ENCODE data around the gene HTT. TPM values are rescaled to one million over a fixed set of nuclear protein-coding genes. Genes with fewer than 3 reads are reported as not detected.

HTT gene
- total RNA-seq, 2 donors from 2014 or later = 104 to 109 TPM

DNA sequence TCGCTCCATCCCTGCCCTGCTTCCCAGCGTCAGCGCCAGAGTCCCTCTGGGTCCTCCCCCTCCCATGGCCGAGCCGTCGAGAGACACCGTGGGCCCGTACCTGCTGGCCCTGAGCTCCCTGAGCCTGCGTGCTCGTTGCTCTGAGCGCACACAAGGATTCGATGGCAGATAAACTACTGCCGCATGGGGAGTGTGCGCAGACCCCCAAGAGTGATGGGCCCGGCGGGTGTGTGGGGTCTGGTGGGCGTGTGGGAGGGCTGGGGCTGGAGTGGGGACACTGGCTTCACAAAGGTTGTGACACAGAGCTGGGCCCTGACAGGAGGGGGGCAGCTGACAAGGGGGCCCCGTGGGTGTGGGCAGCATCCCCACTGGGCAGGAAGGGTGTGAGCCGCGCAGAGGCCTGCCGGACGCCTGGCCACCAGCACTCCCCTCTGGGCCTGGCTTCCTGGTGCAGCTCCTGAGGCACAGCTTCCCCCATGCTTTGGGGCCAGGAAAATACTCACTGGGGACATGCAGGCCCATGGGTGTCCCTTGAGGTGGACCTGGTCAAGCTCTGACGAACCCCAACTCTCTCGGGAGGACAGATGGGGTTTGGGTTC is 213.6 kb downstream of the HTT start:
- Histone ChIP-seq H3K4me1 (ENCODE audit: control insufficient read depth, insufficient read depth, low read length) (no peaks in the 10 kb centered on the region), H3K27ac (ENCODE audit: low read depth, low read length) (no peak overlapping the region), H3K4me3 (ENCODE audit: low read length) (no peak overlapping the region), H3K27me3 (ENCODE audit: control insufficient read depth, insufficient read depth, low read length, poor library complexity, severe bottlenecking) (peaks cover 12% of the 10 kb centered on the region), H3K36me3 (ENCODE audit: control insufficient read depth, insufficient read depth, low read length) (no peaks in the 10 kb centered on the region), H3K9ac (ENCODE audit: extremely low read depth, low read length, poor library complexity, severe bottlenecking) (no peak overlapping the region), H3K9me3 (ENCODE audit: control insufficient read depth, low read length) (no peaks in the 10 kb centered on the region)
- TF ChIP-seq, protein P1, sequence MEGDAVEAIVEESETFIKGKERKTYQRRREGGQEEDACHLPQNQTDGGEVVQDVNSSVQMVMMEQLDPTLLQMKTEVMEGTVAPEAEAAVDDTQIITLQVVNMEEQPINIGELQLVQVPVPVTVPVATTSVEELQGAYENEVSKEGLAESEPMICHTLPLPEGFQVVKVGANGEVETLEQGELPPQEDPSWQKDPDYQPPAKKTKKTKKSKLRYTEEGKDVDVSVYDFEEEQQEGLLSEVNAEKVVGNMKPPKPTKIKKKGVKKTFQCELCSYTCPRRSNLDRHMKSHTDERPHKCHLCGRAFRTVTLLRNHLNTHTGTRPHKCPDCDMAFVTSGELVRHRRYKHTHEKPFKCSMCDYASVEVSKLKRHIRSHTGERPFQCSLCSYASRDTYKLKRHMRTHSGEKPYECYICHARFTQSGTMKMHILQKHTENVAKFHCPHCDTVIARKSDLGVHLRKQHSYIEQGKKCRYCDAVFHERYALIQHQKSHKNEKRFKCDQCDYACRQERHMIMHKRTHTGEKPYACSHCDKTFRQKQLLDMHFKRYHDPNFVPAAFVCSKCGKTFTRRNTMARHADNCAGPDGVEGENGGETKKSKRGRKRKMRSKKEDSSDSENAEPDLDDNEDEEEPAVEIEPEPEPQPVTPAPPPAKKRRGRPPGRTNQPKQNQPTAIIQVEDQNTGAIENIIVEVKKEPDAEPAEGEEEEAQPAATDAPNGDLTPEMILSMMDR (conservative IDR thresholded peaks at IDR 0.05) = no peak
- Mint-ChIP-seq H3K4me1 (peaks cover 6% of the 10 kb centered on the region), H3K4me3 (no peak overlapping the region), H3K27me3 (ENCODE audit: insufficient read depth) (peaks cover 15% of the 10 kb centered on the region), H3K9me3 (no peaks in the 10 kb centered on the region), H3K27ac (no peak overlapping the region), H3K36me3 (ENCODE audit: low read depth) (no peaks in the 10 kb centered on the region)
- DNase-seq = no peak
- WGBS, 2 experiments (ENCODE audit: insufficient coverage in 1 of 2, insufficient read length in 1 of 2) = 93 to 94% methylated on average over 9 to 24 of the region's 24 CpGs

DNA sequence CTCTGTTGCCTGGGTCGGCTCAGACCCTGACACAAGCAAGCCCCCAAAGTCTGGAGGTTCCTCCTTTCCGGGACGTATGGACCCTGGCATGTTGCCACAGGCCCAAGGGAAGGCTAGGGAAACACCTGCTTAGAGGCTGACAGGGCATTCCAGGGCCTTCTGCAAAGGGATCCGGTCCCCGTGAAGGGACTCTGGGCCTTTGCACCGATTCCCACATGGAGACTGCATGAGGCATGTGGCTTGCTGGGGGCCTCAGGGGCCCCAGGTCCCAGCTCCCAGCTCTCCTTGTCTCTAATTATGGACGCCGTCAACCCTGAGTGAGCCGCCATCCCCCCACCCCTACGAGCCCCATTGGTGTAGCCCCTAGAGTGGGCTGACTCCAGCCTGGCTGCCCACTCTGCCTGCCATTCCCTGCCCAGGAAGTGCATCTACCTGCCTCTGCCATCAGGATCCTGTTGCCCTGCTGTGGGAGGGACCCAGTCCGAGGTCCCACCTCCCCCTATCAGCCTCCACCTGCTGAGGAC is 214.2 kb downstream of the HTT start:
- no peak overlapping the region for H3K4me3 Mint-ChIP-seq
- H3K36me3 Mint-ChIP-seq (ENCODE audit: low read depth) = no peaks in the 10 kb centered on the region
- peaks cover 9% of the 10 kb centered on the region for H3K4me1 Mint-ChIP-seq
- peaks cover 12% of the 10 kb centered on the region for H3K27me3 ChIP-seq (ENCODE audit: control insufficient read depth, insufficient read depth, low read length, poor library complexity, severe bottlenecking)
- no peak overlapping the region for H3K9ac ChIP-seq (ENCODE audit: extremely low read depth, low read length, poor library complexity, severe bottlenecking)
- no peak overlapping the region for H3K27ac Mint-ChIP-seq
- H3K4me3 ChIP-seq (ENCODE audit: low read length) = no peak overlapping the region
- TF ChIP-seq, protein P1 (conservative IDR thresholded peaks at IDR 0.05) = no peak
- 92 to 98% methylated on average over 6 to 11 of the region's 11 CpGs for WGBS, 2 experiments (ENCODE audit: insufficient coverage in 1 of 2, insufficient read length in 1 of 2)
- H3K4me1 ChIP-seq (ENCODE audit: control insufficient read depth, insufficient read depth, low read length) = no peaks in the 10 kb centered on the region
- H3K27me3 Mint-ChIP-seq (ENCODE audit: insufficient read depth) = peaks cover 15% of the 10 kb centered on the region
- no peak overlapping the region for H3K27ac ChIP-seq (ENCODE audit: low read depth, low read length)
- DNase-seq = no peak
- H3K9me3 Mint-ChIP-seq = no peaks in the 10 kb centered on the region
- H3K36me3 ChIP-seq (ENCODE audit: control insufficient read depth, insufficient read depth, low read length) = no peaks in the 10 kb centered on the region
- no peaks in the 10 kb centered on the region for H3K9me3 ChIP-seq (ENCODE audit: control insufficient read depth, low read length)

DNA sequence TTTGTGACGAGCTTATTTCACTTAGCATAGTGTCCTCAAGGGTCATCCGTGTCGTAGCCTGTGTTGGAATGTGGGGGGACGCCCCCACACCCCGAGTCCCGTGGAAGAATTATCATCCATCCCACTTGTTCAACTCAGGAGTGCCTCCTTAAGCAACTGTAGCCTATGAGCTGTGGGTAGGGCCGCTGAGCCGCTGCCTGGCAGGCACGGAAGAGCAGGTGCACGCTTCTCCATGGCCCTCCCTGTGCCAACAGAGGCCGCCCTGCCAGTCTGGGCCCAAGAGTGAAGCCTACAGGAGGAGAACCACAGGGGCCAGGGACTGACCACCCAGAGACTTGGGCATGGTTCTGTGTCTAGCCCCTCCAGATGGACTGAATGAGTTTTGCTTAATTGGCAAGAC is 216.0 kb downstream of the HTT start:
- H3K9me3 ChIP-seq (ENCODE audit: control insufficient read depth, low read length) = no peaks in the 10 kb centered on the region
- Mint-ChIP-seq H3K4me1 (peaks cover 23% of the 10 kb centered on the region), H3K4me3 (no peak overlapping the region), H3K9me3 (no peaks in the 10 kb centered on the region), H3K36me3 (ENCODE audit: low read depth) (peaks cover 2% of the 10 kb centered on the region), H3K27me3 (ENCODE audit: insufficient read depth) (peaks cover 15% of the 10 kb centered on the region), H3K27ac (no peak overlapping the region)
- H3K4me3 ChIP-seq (ENCODE audit: low read length) = no peak overlapping the region
- 93 to 94% methylated on average over 10 to 11 of the region's 11 CpGs for WGBS, 2 experiments (ENCODE audit: insufficient coverage in 1 of 2, insufficient read length in 1 of 2)
- H3K4me1 ChIP-seq (ENCODE audit: control insufficient read depth, insufficient read depth, low read length) = peaks cover 8% of the 10 kb centered on the region
- H3K9ac ChIP-seq (ENCODE audit: extremely low read depth, low read length, poor library complexity, severe bottlenecking) = no peak overlapping the region
- TF ChIP-seq, protein P1 (conservative IDR thresholded peaks at IDR 0.05) = no peak
- no peaks in the 10 kb centered on the region for H3K36me3 ChIP-seq (ENCODE audit: control insufficient read depth, insufficient read depth, low read length)
- DNase-seq = no peak
- H3K27me3 ChIP-seq (ENCODE audit: control insufficient read depth, insufficient read depth, low read length, poor library complexity, severe bottlenecking) = peaks cover 12% of the 10 kb centered on the region
- no peak overlapping the region for H3K27ac ChIP-seq (ENCODE audit: low read depth, low read length)
